Prostate gland (tissue), 2 donors: ENCODE results near the gene MMRN1.
A peak's percentile ranks its signal among the peaks of the same experiment; 100 is the strongest.

ENCODE experiments used
- CTCF ChIP-seq, 4 experiments: fragments of 200-600 bp in 2 of 4; fragments of 450-650 bp in 2 of 4; sonication (generic) in 2 of 4; IDR thresholded peaks; 1 replicate in 3 of 4; 2 replicates in 1 of 4; pipeline ENCODE4 v1.5.1; 2016 to 2019; ENCODE audit warnings: antibody characterized with exemption in 4 of 4, mild to moderate bottlenecking in 2 of 4, moderate library complexity in 2 of 4
- POLR2A ChIP-seq: fragments of 450-650 bp; IDR thresholded peaks from one replicate; pipeline ENCODE4 v1.6.1; 2016; ENCODE audit warnings: antibody characterized with exemption, mild to moderate bottlenecking
- POLR2AphosphoS5 ChIP-seq: sonication (generic); formaldehyde crosslinking; IDR thresholded peaks from one replicate; pipeline ENCODE4 v1.6.1; 2017; ENCODE audit warnings: antibody characterized with exemption

- TF ChIP-seq CTCF (IDR thresholded peaks at IDR 0.05) (no peak), POLR2A (no peak), POLR2AphosphoS5 (peak; percentile 73)
Observed at GRCh38 chr4:89847571-89848325, 46.9 kb upstream of the MMRN1 start.
